Panc1 (cell line): ENCODE data around the gene CHRNA1. TPM values are rescaled to one million over a fixed set of nuclear protein-coding genes. Genes with fewer than 3 reads are reported as not detected.

Experiments used
- ATAC-seq: fragments of 200-7000 bp; cut with Tn5 transposase; 2 replicates; pipeline ENCODE4 v1.9.1; 2020; ENCODE audit warnings: mild to moderate bottlenecking, moderate library complexity
- BruUV-seq: library from RNA; stranded (reverse); fragments of 400-500 nt; replicated peaks from 2 replicates; lab custom pipeline; 2021; lab: Mats Ljungman, UMichigan
- CTCF ChIA-PET: fragments of 300-600 bp; sonication (Branson Sonifier 250); formaldehyde crosslinking; loops from one replicate; lab custom pipeline; 2022; ENCODE audit warnings: antibody characterized with exemption; lab: Charles Lee
- POLR2A ChIA-PET: fragments of 300-600 bp; sonication (Branson Sonifier 250); formaldehyde crosslinking; loops from one replicate; lab custom pipeline; 2022; ENCODE audit warnings: antibody characterized with exemption; lab: Charles Lee
- DNase-seq: peaks from one replicate; pipeline ENCODE4 v3.0.0-alpha.2; 2010; ENCODE audit warnings: low read depth, low spot score
- H3K27ac ChIP-seq: 2 replicates; pipeline ENCODE4 v1.5.1; 2011; ENCODE audit warnings: mild to moderate bottlenecking, low read length, inconsistent platforms
- H3K27me3 ChIP-seq: fragments of 200-500 bp; sonication (Bioruptor generic); 2 replicates; pipeline ENCODE4 v1.6.0; 2014; ENCODE audit warnings: low read length, inconsistent platforms; ENCODE audit not compliant: control insufficient read depth, insufficient read depth
- H3K36me3 ChIP-seq: fragments of 200-500 bp; sonication (Bioruptor generic); 2 replicates; pipeline ENCODE4 v1.5.1; 2014; ENCODE audit warnings: inconsistent platforms, mild to moderate bottlenecking, low read length, moderate library complexity; ENCODE audit not compliant: control insufficient read depth, insufficient read depth
- H3K4me1 ChIP-seq: 2 replicates; pipeline ENCODE4 v1.5.1; 2011; ENCODE audit warnings: inconsistent platforms, mild to moderate bottlenecking, low read length, moderate library complexity; ENCODE audit not compliant: control insufficient read depth, insufficient read depth
- H3K4me3 ChIP-seq, 2 experiments: 2 replicates each; pipeline ENCODE4 v1.5.1; 2011 to 2012; ENCODE audit warnings: low read depth in 2 of 2, low read length in 2 of 2, mild to moderate bottlenecking in 2 of 2, inconsistent platforms in 1 of 2, moderate library complexity in 1 of 2
- H3K9me3 ChIP-seq: fragments of 200-500 bp; sonication (Bioruptor generic); 2 replicates; pipeline ENCODE4 v1.5.1; 2014; ENCODE audit warnings: low read depth, mild to moderate bottlenecking, inconsistent platforms, low read length, moderate library complexity; ENCODE audit not compliant: control insufficient read depth, insufficient read depth
- POLR2AphosphoS5 ChIP-seq: IDR thresholded peaks from 2 replicates; pipeline ENCODE4 v1.6.1; 2012; ENCODE audit warnings: mild to moderate bottlenecking, low read depth, low read length, moderate library complexity
- SIN3A ChIP-seq: IDR thresholded peaks from 2 replicates; pipeline ENCODE4 v1.6.1; 2012; ENCODE audit warnings: low read depth, mild to moderate bottlenecking, low read length, moderate library complexity, borderline replicate concordance; ENCODE audit not compliant: insufficient read depth
- TCF7L2 ChIP-seq: IDR thresholded peaks from 2 replicates; pipeline ENCODE4 v1.6.1; 2011; ENCODE audit warnings: mild to moderate bottlenecking, low read depth, low read length, inconsistent platforms
- in situ Hi-C: cut with HindIII; loops from 2 replicates; pipeline ENCODE4 v1.10.0; 2016; ENCODE audit warnings: low sequenced_read_pairs, low pct_unique_long_range_greater_than_20kb
- intact Hi-C: fragments of 100-400 bp; cut with micrococcal nuclease; formaldehyde crosslinking; loops from one replicate; pipeline ENCODE4 v1.10.0; 2022; ENCODE audit not compliant: unreplicated experiment
- total RNA-seq: library from RNA; stranded (reverse); gene quantifications from one replicate; pipeline ENCODE4 v1.2.1, GENCODE V29; 2021; ENCODE audit not compliant: unreplicated experiment
- TF ChIP-seq, protein P1 (sequence below): fragments of 450-650 bp; IDR thresholded peaks from 2 replicates; pipeline ENCODE4 v1.5.1; 2017; ENCODE audit warnings: mild to moderate bottlenecking
- TF ChIP-seq, protein P2 (sequence below), 2 experiments: IDR thresholded peaks; 2 replicates each; pipeline ENCODE4 v1.6.1; 2011 to 2012; ENCODE audit warnings: low read depth in 2 of 2, control low read depth in 1 of 2, low read length in 1 of 2, mild to moderate bottlenecking in 1 of 2, moderate library complexity in 1 of 2; ENCODE audit not compliant: insufficient read depth in 1 of 2

CHRNA1 gene
- total RNA-seq, 1 experiment from 2014 or later: not detected

DNA sequence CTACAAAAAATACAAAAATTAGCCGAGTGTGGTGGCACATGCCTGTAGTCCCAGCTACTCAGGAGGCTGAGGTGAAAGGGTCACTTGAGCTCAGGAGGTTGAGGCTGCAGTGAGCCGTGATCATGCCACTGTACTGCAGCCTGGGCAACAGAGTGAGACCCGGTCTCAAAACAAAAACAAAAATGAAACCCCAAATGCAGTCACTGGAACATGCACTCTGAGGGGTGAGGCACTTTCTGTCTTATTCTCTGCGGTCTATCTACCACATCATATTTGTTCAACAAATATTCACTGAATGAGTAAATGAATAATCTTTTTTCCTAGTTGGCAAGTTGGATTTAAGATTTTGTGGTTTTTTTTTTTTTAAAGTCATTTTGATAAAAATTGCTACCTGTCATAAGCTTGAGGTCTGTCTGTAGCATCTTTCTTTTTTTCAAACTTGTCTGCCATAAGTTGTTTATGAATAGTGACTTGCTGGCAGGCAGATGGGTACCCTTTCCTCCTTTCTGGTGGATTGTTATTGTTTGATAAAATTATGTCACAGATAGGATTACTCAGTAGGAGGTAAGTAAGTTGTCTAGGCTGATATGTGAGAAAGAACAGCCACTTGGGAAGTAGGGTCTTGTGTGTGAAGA, 11.8 kb downstream of the CHRNA1 start:
- TF ChIP-seq, protein P1, sequence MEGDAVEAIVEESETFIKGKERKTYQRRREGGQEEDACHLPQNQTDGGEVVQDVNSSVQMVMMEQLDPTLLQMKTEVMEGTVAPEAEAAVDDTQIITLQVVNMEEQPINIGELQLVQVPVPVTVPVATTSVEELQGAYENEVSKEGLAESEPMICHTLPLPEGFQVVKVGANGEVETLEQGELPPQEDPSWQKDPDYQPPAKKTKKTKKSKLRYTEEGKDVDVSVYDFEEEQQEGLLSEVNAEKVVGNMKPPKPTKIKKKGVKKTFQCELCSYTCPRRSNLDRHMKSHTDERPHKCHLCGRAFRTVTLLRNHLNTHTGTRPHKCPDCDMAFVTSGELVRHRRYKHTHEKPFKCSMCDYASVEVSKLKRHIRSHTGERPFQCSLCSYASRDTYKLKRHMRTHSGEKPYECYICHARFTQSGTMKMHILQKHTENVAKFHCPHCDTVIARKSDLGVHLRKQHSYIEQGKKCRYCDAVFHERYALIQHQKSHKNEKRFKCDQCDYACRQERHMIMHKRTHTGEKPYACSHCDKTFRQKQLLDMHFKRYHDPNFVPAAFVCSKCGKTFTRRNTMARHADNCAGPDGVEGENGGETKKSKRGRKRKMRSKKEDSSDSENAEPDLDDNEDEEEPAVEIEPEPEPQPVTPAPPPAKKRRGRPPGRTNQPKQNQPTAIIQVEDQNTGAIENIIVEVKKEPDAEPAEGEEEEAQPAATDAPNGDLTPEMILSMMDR: no peak
- TF ChIP-seq, protein P2, sequence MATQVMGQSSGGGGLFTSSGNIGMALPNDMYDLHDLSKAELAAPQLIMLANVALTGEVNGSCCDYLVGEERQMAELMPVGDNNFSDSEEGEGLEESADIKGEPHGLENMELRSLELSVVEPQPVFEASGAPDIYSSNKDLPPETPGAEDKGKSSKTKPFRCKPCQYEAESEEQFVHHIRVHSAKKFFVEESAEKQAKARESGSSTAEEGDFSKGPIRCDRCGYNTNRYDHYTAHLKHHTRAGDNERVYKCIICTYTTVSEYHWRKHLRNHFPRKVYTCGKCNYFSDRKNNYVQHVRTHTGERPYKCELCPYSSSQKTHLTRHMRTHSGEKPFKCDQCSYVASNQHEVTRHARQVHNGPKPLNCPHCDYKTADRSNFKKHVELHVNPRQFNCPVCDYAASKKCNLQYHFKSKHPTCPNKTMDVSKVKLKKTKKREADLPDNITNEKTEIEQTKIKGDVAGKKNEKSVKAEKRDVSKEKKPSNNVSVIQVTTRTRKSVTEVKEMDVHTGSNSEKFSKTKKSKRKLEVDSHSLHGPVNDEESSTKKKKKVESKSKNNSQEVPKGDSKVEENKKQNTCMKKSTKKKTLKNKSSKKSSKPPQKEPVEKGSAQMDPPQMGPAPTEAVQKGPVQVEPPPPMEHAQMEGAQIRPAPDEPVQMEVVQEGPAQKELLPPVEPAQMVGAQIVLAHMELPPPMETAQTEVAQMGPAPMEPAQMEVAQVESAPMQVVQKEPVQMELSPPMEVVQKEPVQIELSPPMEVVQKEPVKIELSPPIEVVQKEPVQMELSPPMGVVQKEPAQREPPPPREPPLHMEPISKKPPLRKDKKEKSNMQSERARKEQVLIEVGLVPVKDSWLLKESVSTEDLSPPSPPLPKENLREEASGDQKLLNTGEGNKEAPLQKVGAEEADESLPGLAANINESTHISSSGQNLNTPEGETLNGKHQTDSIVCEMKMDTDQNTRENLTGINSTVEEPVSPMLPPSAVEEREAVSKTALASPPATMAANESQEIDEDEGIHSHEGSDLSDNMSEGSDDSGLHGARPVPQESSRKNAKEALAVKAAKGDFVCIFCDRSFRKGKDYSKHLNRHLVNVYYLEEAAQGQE (IDR thresholded peaks at IDR 0.05; ENCODE audit: insufficient read depth in 1 of 2, low read depth in 2 of 2, low read length in 1 of 2): no peak
- TF ChIP-seq POLR2AphosphoS5: no peak
- no peak for TF ChIP-seq SIN3A
- TF ChIP-seq TCF7L2: no peak
- in situ Hi-C loops: no loop called here
- DNase-seq (no peak), ATAC-seq (no peak)
- ChIA-PET CTCF (no interaction called here), POLR2A (no interaction called here)
- Histone ChIP-seq H3K9me3 (no peaks in the 10 kb centered on the region), H3K27me3 (no peaks in the 10 kb centered on the region; the same call in 1 of the 2 replicates), H3K4me1 (no peaks in the 10 kb centered on the region), H3K4me3 (no peak overlapping the region), H3K36me3 (no peaks in the 10 kb centered on the region), H3K27ac (no peak overlapping the region)
- BruUV-seq: no TSS peak
- intact Hi-C loops: no loop called here

DNA sequence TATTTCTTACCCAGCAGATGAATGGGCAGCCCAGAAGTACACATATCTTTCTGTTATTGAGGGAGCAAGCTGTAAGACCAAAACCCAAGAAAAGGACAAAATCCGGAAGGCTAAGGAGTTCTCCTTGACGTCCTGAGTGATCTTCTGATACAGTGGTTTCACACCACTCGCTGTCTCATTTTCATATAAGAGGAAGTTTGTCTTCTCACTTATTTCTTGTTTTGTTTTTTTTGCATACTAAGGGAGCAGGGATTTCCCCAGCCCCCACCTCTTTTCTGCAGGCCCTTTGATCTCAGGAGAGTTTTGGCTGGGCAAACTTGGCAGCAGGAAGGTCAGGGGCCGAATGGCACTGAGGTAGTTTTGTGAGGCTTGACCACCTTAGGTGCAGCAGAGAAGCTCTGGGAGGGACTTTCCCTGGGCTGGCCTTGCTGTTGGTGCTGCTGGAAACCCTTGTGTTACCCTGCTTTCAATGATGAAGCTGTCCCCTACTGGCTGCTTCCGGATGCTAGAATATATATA, 13.3 kb downstream of the CHRNA1 start:
- Histone ChIP-seq H3K27ac (no peak overlapping the region), H3K4me3 (no peak overlapping the region), H3K27me3 (no peaks in the 10 kb centered on the region; the same call in 1 of the 2 replicates), H3K36me3 (no peaks in the 10 kb centered on the region), H3K4me1 (no peaks in the 10 kb centered on the region), H3K9me3 (no peaks in the 10 kb centered on the region)
- intact Hi-C loops: no loop called here
- TF ChIP-seq, protein P2 (IDR thresholded peaks at IDR 0.05; ENCODE audit: insufficient read depth in 1 of 2, low read depth in 2 of 2, low read length in 1 of 2): no peak
- TF ChIP-seq, protein P1: no peak; the same call in 1 of the 2 replicates
- no peak for TF ChIP-seq POLR2AphosphoS5
- ATAC-seq (no peak), DNase-seq (no peak)
- POLR2A ChIA-PET: no interaction called here
- CTCF ChIA-PET: no interaction called here
- BruUV-seq: no TSS peak
- in situ Hi-C loops: no loop called here
